ENCODE data around the gene PGAM5.

PGAM5 gene

DNA sequence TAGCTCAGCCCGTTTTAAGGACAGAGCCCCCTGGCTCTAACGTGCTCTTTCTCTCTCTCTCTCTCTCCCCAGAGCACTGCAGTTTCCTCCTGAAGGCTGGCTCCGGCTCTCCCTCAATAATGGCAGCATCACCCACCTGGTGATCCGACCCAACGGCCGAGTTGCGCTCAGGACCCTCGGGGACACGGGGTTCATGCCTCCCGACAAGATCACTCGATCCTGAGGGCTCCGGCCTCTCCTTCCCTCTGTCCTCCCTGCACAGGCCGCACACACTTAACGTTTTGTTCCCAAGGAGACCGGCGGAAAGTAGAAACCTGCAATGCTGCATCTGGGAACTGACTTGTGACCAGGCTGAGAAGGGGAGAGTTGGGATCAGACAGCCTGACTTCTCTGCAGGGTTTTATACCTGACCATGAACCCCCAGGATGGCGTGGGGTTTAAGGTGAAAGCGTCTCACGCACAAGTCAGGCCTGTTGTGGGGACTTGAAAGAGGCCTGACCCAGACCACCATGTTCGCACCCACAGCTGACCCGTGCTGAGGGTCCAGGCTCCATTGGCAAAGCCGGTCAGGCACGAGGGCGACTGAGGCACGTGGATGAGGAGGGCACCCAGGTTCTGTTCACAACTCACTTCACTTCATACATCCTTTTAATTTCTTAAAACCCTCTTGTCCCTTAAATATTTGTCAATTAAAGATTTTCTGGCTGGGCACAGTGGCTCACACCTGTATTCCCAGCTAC lies 10.1 kb downstream of the PGAM5 start:
- DNase-seq (ENCODE audit: low read depth): no peak

GRCh38 chr12:132723015-132723763 lies 12.5 kb downstream of the PGAM5 start:
- no peak for DNase-seq (ENCODE audit: low read depth)

DNA sequence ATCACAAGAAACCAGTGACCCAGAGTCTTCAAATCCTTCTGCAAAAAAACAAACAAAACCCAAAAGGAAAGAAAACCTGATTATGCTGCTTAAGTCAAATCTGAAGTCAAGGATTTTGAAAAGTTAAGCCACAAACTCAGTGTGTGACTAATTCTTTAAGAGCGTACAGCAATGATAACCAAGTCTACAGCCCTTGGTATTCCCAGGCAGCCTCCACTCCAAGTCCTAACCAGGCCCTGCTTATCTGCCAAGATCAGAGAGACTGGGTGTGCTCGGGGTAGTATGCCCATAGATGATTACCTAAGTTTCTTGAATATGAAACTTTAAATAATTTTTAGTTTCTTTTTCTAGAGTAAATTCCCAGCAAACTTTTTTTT lies 13.1 kb downstream of the PGAM5 start:
- DNase-seq (ENCODE audit: low read depth): no peak

- DNase-seq (ENCODE audit: low read depth): no peak
Measured at GRCh38 chr12:132724506-132725241, 14.0 kb downstream of the PGAM5 start.

GRCh38 chr12:132726386-132726785 lies 15.7 kb downstream of the PGAM5 start:
- no peak for DNase-seq (ENCODE audit: low read depth)

GRCh38 chr12:132727091-132727794 lies 16.6 kb downstream of the PGAM5 start:
- no peak for DNase-seq (ENCODE audit: low read depth)

GRCh38 chr12:132728502-132728901 lies 17.9 kb downstream of the PGAM5 start:
- DNase-seq (ENCODE audit: low read depth): no peak

DNA sequence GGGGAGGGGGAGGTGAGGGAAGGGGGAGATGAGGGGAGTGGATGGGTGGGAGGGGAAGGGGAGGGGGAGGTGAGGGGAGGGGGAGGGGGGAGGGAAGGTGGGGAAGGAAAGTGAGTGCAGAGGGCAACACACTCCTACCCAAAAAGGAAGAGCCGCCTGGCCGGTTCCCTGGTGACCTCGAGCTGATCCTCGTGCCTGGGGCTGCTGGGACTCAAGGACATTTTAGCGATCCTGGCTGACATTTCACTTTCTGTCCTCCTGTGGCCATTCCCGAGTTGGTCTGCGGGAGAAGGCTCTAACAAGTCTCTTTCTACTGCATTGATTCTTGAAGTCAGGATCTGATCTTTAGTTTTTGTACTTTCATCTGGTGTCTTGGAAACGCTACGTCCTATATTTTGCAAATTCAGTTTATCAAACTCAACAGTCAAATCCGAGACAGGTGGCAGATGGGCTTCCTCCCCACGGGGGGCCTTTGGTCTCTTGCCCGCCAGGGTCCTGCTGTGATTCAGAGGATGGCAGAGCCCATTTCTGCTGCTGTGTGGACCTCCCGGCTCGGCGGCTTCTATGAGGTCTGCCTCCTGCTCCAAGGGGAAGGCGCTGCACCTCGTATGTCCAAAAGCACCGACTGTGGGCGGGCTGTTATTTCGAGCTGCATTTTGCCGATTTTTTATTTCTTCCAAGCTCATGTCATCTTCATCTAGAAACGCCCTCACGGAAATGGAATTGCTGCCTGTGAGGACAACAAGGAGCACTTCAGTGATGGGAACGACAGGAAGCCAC lies 19.1 kb downstream of the PGAM5 start:
- DNase-seq (ENCODE audit: low read depth): no peak

GRCh38 chr12:132730353-132730752 lies 19.7 kb downstream of the PGAM5 start:
- no peak for DNase-seq (ENCODE audit: low read depth)

DNA sequence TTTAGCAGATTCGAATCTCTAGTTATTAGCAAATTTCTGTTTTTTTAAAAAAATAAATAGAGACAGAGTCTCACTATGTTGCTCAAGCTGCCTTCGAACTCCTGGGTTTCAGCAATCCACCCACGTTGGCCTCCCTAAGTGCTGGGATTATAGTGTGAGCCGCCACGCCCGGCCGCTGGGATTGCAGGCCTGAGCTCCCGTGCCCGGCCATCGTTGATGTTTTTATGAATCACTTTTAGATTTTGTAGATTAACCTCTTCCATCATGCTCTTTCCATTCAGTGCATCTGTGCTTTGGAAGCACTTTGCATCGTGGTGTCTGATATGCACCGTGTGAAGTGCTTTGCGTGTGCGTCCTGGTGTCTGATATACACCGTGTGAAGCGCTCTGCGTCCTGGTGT lies 20.9 kb downstream of the PGAM5 start:
- DNase-seq (ENCODE audit: low read depth): no peak

- no peak for DNase-seq (ENCODE audit: low read depth)
Measured at GRCh38 chr12:132734206-132734605, 23.6 kb downstream of the PGAM5 start.

DNA sequence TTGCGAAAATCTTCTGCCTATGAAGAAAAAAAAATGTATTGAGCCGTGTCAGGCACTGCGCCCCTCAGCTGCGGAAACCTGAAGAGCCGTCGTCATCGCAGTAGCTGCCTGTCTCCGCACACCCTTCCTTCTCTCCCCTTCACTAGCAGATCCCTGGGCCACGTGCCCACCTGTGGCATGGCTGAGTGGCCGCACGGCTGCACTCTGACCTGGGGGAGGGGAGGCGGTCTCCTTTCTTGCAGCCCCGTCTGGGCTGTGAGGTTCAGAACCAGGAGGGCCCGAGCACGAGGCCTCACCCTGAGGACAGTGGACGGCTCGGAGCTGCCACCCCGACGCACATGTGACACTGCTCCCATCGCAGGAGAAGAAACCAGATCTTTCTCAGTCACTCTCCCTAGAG lies 24.9 kb downstream of the PGAM5 start:
- no peak for DNase-seq (ENCODE audit: low read depth)

DNA sequence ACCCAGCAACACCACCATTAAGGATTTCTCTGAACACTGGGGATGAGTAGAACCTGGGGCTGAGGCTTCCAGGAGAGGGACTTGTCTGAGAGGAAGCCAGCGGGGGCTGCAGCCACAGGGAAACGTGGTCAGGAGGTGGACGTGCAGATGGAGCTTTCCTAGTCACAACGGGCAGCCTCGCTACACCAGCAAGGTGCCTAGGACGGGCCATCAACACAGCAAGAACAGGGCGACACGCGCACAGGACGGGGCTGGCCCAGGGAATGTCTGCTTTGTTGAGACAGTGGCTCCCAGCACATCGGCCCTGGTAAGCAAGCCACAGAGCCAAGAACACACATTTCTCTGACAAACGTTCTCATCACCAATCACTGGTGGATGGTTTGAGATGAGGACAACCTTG lies 25.7 kb downstream of the PGAM5 start:
- no peak for DNase-seq (ENCODE audit: low read depth)

- DNase-seq (ENCODE audit: low read depth): no peak
Measured at GRCh38 chr12:132736913-132737312, 26.3 kb downstream of the PGAM5 start.

DNA sequence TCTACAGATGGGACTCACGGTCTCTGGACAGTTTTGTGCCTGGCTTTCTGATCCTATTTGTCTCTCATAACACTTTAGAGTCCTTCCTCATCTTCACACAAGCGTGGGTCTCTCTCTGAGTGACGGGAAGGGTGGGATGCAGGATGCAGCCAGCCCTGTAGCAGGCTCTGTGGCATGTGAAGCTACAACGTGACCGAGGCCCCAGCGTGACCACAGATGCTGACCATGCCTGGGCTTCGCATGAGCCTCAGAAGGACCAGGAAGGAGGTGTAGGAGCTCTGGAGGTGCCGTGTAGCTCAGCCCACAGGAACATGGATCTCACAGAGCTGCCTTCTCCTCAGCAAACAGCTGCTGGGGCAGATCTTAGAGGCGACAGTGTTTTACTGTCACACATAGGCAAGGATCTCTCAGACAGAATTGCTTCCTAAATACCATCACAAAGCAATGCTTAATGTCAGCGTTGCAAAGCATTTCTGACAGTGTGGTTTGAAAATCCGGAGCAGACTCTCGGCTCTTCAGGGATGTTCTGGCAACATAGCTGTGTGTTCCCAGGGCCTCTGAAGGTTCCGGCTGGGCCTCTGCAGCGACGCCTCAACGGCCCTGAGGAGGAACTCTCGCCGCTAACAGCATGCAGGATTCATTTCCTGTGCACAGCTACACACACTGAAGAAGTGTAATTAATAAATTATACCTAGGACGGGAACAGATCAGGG lies 29.1 kb downstream of the PGAM5 start:
- DNase-seq (ENCODE audit: low read depth): no peak

- no peak for DNase-seq (ENCODE audit: low read depth)
Measured at GRCh38 chr12:132740313-132740646, 29.6 kb downstream of the PGAM5 start.

GRCh38 chr12:132740652-132741051 lies 30.0 kb downstream of the PGAM5 start:
- no peak for DNase-seq (ENCODE audit: low read depth)

GRCh38 chr12:132741620-132742019 lies 31.0 kb downstream of the PGAM5 start:
- no peak for DNase-seq (ENCODE audit: low read depth)

DNA sequence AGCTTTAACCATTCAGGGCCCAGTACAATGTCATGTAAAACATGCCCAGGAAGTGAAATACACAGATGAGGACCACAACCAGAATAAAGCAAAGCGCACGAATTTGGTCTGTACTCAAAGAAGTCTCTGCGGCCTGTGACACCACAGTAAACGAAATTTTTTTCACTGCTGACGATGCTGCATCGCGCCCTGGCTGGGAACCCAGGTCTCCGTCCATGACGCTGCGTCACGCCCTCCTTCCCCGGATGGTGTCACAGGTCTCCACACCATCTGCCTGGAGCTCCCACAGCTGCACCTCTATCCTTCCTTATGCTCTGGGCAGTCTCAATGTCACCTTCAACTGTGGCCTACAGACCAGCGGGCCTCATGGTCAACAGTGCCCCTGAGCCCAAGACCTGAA lies 33.2 kb downstream of the PGAM5 start:
- DNase-seq (ENCODE audit: low read depth): no peak

GRCh38 chr12:132746613-132747012 lies 36.0 kb downstream of the PGAM5 start:
- no peak for DNase-seq (ENCODE audit: low read depth)

- no peak for DNase-seq (ENCODE audit: low read depth)
Measured at GRCh38 chr12:132747395-132747794, 36.8 kb downstream of the PGAM5 start.

Measured in stimulated activated CD8-positive, alpha-beta memory T cell treated with anti-CD3 and anti-CD28 coated beads, Interleukin-7, amount 100 ng/mL, for 24 hours (primary cell).